Lung (tissue), 12 donors: ENCODE measurements around the gene HACD2. TPM values are rescaled to one million over a fixed set of nuclear protein-coding genes. Genes with fewer than 3 reads are reported as not detected.
A peak's percentile ranks its signal among the peaks of the same experiment; 100 is the strongest.

Experiments used
- ATAC-seq: fragments of 200-7000 bp; cut with Tn5 transposase; one replicate; pipeline ENCODE4 v1.9.1; 2020; ENCODE audit warnings: moderate number of reproducible peaks; ENCODE audit not compliant: insufficient read depth, low FRiP score
- DNase-seq, 3 donors: peaks; one replicate each; pipeline ENCODE4 v3.0.0-alpha.2; 2013 to 2017
- H3K27ac ChIP-seq, 2 donors: one replicate each; pipeline ENCODE4 v1.5.1; 2013; ENCODE audit warnings: mild to moderate bottlenecking in 2 of 2, moderate library complexity in 2 of 2, control low read depth in 1 of 2, inconsistent platforms in 1 of 2, low read depth in 1 of 2, low read length in 1 of 2
- H3K27me3 ChIP-seq, 3 donors: one replicate each; pipeline ENCODE4 v1.5.1; 2013; ENCODE audit warnings: low read length in 2 of 3; ENCODE audit not compliant: control insufficient read depth in 3 of 3, insufficient read depth in 3 of 3
- H3K36me3 ChIP-seq, 4 donors: one replicate each; pipeline ENCODE4 v1.5.1; 2013; ENCODE audit warnings: low read length in 4 of 4, mild to moderate bottlenecking in 1 of 4, moderate library complexity in 1 of 4; ENCODE audit not compliant: control insufficient read depth in 4 of 4, insufficient read depth in 4 of 4
- H3K4me1 ChIP-seq, 5 donors: one replicate each; pipeline ENCODE4 v1.5.1; 2013; ENCODE audit warnings: low read length in 5 of 5, mild to moderate bottlenecking in 2 of 5, moderate library complexity in 1 of 5; ENCODE audit not compliant: control insufficient read depth in 5 of 5, insufficient read depth in 5 of 5
- H3K4me3 ChIP-seq: one replicate; pipeline ENCODE4 v1.5.1; 2013; ENCODE audit warnings: mild to moderate bottlenecking, control low read depth, moderate library complexity
- H3K9ac ChIP-seq, 2 donors: one replicate each; pipeline ENCODE4 v1.5.1; 2013; ENCODE audit warnings: low read length in 2 of 2, control low read depth in 1 of 2; ENCODE audit not compliant: insufficient read depth in 1 of 2
- H3K9me3 ChIP-seq, 4 donors: one replicate each; pipeline ENCODE4 v1.5.1; 2013; ENCODE audit warnings: low read length in 3 of 4, mild to moderate bottlenecking in 1 of 4, moderate library complexity in 1 of 4; ENCODE audit not compliant: control insufficient read depth in 4 of 4, insufficient read depth in 3 of 4
- CTCF ChIP-seq: IDR thresholded peaks from 2 replicates; pipeline ENCODE4 v1.5.1; 2012; ENCODE audit warnings: mild to moderate bottlenecking; ENCODE audit errors: control extremely low read depth, extremely low read depth
- WGBS, 2 donors: extraction: QIAGEN DNeasy Blood & Tissue Kit; methylation state at CpG; one replicate each; pipeline ENCODE4 v1.1.7; 2013; 5-methylcytosine and 5-hydroxymethylcytosine counted together
- polyA plus RNA-seq, 2 donors: library from polyadenylated mRNA; stranded (reverse); fragments of 200-250 nt; gene quantifications; one replicate each; pipeline ENCODE4 v1.2.1, GENCODE V29; 2013
- total RNA-seq, 2 donors: library from RNA; depleted of rRNA in 1 of 2; stranded (reverse); fragments of >200 nt in 1 of 2; gene quantifications; one replicate each; pipeline ENCODE4 v1.2.1, GENCODE V29; 2014 to 2021
- donor health status: control.
- donor health status: control.
- donor health status: Bipolar disorder and iron deficiency.
- donor health status: healthy.
- donor health status: DM: yes; HTN: yes; CAD: no.

HACD2 gene
- total and polyA plus RNA-seq, 4 donors: 17.1 to 40.7 (median 28.2) TPM

- Histone ChIP-seq H3K36me3 (peaks cover 5 to 48% (median 19%) of the 10 kb centered on the region in 4 donors), H3K4me3 (no peak overlapping the region), H3K9me3 (no peaks in the 10 kb centered on the region), H3K27me3 (no peaks in the 10 kb centered on the region), H3K27ac (no peak overlapping the region), H3K9ac (no peak overlapping the region), H3K4me1 (peaks cover 0 to 8% (median 0%) of the 10 kb centered on the region in 5 donors)
- ATAC-seq (no peak), DNase-seq (no peak)
- TF ChIP-seq CTCF: no peak
Observed at GRCh38 chr3:123611082-123611481, 26.2 kb upstream of the HACD2 start.

- peaks cover 5 to 47% (median 19%) of the 10 kb centered on the region in 4 donors for H3K36me3 ChIP-seq
- TF ChIP-seq CTCF: no peak
- no peak overlapping the region for H3K27ac ChIP-seq
- H3K9ac ChIP-seq: no peak overlapping the region
- H3K4me1 ChIP-seq: peaks cover 0 to 8% (median 0%) of the 10 kb centered on the region in 5 donors
- 67 to 77% methylated on average over 3 of the region's 3 CpGs for WGBS, 2 donors
- no peak overlapping the region for H3K4me3 ChIP-seq
- ATAC-seq (no peak), DNase-seq (no peak)
- H3K27me3 ChIP-seq: no peaks in the 10 kb centered on the region
- no peaks in the 10 kb centered on the region for H3K9me3 ChIP-seq
Observed at GRCh38 chr3:123610331-123610730, 25.5 kb upstream of the HACD2 start.

GRCh38 chr3:123609063-123609462, 24.2 kb upstream of the HACD2 start:
- H3K27ac ChIP-seq: peak overlapping the region in 1 of 2 donors; percentile 22
- peaks cover 0 to 8% (median 0%) of the 10 kb centered on the region in 5 donors for H3K4me1 ChIP-seq
- 82 to 83% methylated on average over 5 of the region's 5 CpGs for WGBS, 2 donors
- DNase-seq (no peak), ATAC-seq (no peak)
- no peak overlapping the region for H3K4me3 ChIP-seq
- H3K27me3 ChIP-seq: no peaks in the 10 kb centered on the region
- peaks cover 3 to 40% (median 14%) of the 10 kb centered on the region in 4 donors for H3K36me3 ChIP-seq
- TF ChIP-seq CTCF: no peak
- no peaks in the 10 kb centered on the region for H3K9me3 ChIP-seq
- H3K9ac ChIP-seq: no peak overlapping the region
